IMR-90 (cell line): ENCODE measurements around the gene KDM3A.

Experiments used
- BHLHE40 ChIP-seq: fragments of 150-350 bp; IDR thresholded peaks from 2 replicates; pipeline ENCODE4 v1.6.1; 2016; ENCODE audit warnings: mild to moderate bottlenecking, low read depth, low read length
- CEBPB ChIP-seq: IDR thresholded peaks from 2 replicates; pipeline ENCODE4 v1.6.1; 2012; ENCODE audit warnings: low read depth, low read length, improper control_type of control experiment
- CHD1 ChIP-seq: IDR thresholded peaks from 2 replicates; pipeline ENCODE4 v1.6.1; 2012; ENCODE audit warnings: low read depth, low read length, improper control_type of control experiment
- ELK1 ChIP-seq: fragments of 150-350 bp; IDR thresholded peaks from 2 replicates; pipeline ENCODE4 v1.6.1; 2016; ENCODE audit warnings: low read depth, mild to moderate bottlenecking, low read length, moderate library complexity, borderline replicate concordance
- MAZ ChIP-seq: IDR thresholded peaks from 2 replicates; pipeline ENCODE4 v1.6.1; 2012; ENCODE audit warnings: low read depth, mild to moderate bottlenecking, low read length, improper control_type of control experiment, moderate library complexity, borderline replicate concordance
- NFE2L2 ChIP-seq: fragments of 150-350 bp; IDR thresholded peaks from 2 replicates; pipeline ENCODE4 v1.6.1; 2016; ENCODE audit warnings: low read depth, mild to moderate bottlenecking, low read length
- POLR2A ChIP-seq: IDR thresholded peaks from 2 replicates; pipeline ENCODE4 v1.6.1; 2012; ENCODE audit warnings: mild to moderate bottlenecking, low read depth, low read length
- RCOR1 ChIP-seq: IDR thresholded peaks from 2 replicates; pipeline ENCODE4 v1.6.1; 2012; ENCODE audit warnings: mild to moderate bottlenecking, low read length, improper control_type of control experiment; ENCODE audit not compliant: insufficient replicate concordance
- RFX5 ChIP-seq: IDR thresholded peaks from 2 replicates; pipeline ENCODE4 v1.8.0; 2012; ENCODE audit warnings: low read depth, mild to moderate bottlenecking, low read length, moderate library complexity
- SMC3 ChIP-seq: fragments of 150-350 bp; IDR thresholded peaks from 2 replicates; pipeline ENCODE4 v1.6.1; 2016; ENCODE audit warnings: low read depth, mild to moderate bottlenecking, antibody characterized with exemption, low read length, moderate library complexity
- TF ChIP-seq, protein P1 (sequence below): conservative IDR thresholded peaks from 2 replicates; pipeline ENCODE4 v1.5.1; 2012; ENCODE audit warnings: mild to moderate bottlenecking, low read depth, low read length, improper control_type of control experiment

GRCh38 chr2:86490245-86490644 is 49.1 kb downstream of the KDM3A start:
- TF ChIP-seq, protein P1, sequence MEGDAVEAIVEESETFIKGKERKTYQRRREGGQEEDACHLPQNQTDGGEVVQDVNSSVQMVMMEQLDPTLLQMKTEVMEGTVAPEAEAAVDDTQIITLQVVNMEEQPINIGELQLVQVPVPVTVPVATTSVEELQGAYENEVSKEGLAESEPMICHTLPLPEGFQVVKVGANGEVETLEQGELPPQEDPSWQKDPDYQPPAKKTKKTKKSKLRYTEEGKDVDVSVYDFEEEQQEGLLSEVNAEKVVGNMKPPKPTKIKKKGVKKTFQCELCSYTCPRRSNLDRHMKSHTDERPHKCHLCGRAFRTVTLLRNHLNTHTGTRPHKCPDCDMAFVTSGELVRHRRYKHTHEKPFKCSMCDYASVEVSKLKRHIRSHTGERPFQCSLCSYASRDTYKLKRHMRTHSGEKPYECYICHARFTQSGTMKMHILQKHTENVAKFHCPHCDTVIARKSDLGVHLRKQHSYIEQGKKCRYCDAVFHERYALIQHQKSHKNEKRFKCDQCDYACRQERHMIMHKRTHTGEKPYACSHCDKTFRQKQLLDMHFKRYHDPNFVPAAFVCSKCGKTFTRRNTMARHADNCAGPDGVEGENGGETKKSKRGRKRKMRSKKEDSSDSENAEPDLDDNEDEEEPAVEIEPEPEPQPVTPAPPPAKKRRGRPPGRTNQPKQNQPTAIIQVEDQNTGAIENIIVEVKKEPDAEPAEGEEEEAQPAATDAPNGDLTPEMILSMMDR = no peak
- no peak for TF ChIP-seq POLR2A
- no peak for TF ChIP-seq RFX5
- no peak for TF ChIP-seq RCOR1
- TF ChIP-seq ELK1 = no peak
- no peak for TF ChIP-seq SMC3
- TF ChIP-seq CEBPB = no peak
- no peak for TF ChIP-seq BHLHE40
- TF ChIP-seq MAZ = no peak
- no peak for TF ChIP-seq NFE2L2
- TF ChIP-seq CHD1 = no peak
